OCI-LY3 (cell line): Measurements from ENCODE around the gene PLP1.

Experiments used
- H2AFZ ChIP-seq: fragments of 200-600, 300-600 bp; shearing (Covaris generic); 2 replicates; pipeline ENCODE4 v1.6.0; 2014; ENCODE audit warnings: antibody characterized with exemption, low read depth, low read length
- H3K27ac ChIP-seq: fragments of 200-600, 300-600 bp; sonication (generic); 2 replicates; pipeline ENCODE4 v1.5.1; 2014; ENCODE audit warnings: mild to moderate bottlenecking, low read length, moderate library complexity, mixed read lengths
- H3K27me3 ChIP-seq: fragments of 200-600, 300-600 bp; sonication (generic); 2 replicates; pipeline ENCODE4 v1.6.1; 2014; ENCODE audit warnings: low read depth, low read length, mixed read lengths
- H3K36me3 ChIP-seq: fragments of 200-600, 300-600 bp; sonication (generic); replicated peaks from 2 replicates; pipeline ENCODE3; 2014; ENCODE audit warnings: low read depth, low read length, mixed read lengths
- H3K4me1 ChIP-seq: fragments of 300-600, 200-600 bp; sonication (generic); 2 replicates; pipeline ENCODE4 v1.6.1; 2014; ENCODE audit warnings: low read length, mixed read lengths
- H3K4me2 ChIP-seq: fragments of 200-600, 300-600 bp; sonication (generic); 2 replicates; pipeline ENCODE4 v1.6.1; 2014; ENCODE audit warnings: low read length, mixed read lengths
- H3K4me3 ChIP-seq: fragments of 300-600, 200-600 bp; sonication (generic); 2 replicates; pipeline ENCODE4 v1.5.1; 2014; ENCODE audit warnings: antibody characterized with exemption, mild to moderate bottlenecking, low read length, moderate library complexity
- H3K79me2 ChIP-seq: fragments of 300-600, 200-600 bp; shearing (Covaris generic); 2 replicates; pipeline ENCODE4 v1.6.1; 2014; ENCODE audit warnings: mild to moderate bottlenecking, low read length, mixed read lengths
- H3K9ac ChIP-seq: fragments of 300-600, 200-600 bp; shearing (Covaris generic); 2 replicates; pipeline ENCODE4 v1.6.0; 2014; ENCODE audit warnings: mild to moderate bottlenecking, low read length, moderate library complexity
- H3K9me3 ChIP-seq: fragments of 200-600, 300-600 bp; shearing (Covaris generic); 2 replicates; pipeline ENCODE4 v1.6.1; 2014; ENCODE audit warnings: low read length, mixed read lengths; ENCODE audit not compliant: insufficient read depth
- H4K20me1 ChIP-seq: fragments of 200-600, 300-600 bp; sonication (generic); 2 replicates; pipeline ENCODE4 v1.6.1; 2016; ENCODE audit warnings: low read length, mixed read lengths; ENCODE audit not compliant: insufficient read depth
- EZH2phosphoT487 ChIP-seq: fragments of 200-600 bp; shearing (Covaris generic); IDR thresholded peaks from 2 replicates; pipeline ENCODE4 v1.6.1; 2018; ENCODE audit warnings: antibody characterized with exemption, mixed run types, low read depth
- TF ChIP-seq, protein P1 (sequence below): fragments of 200-600, 300-600 bp; sonication (generic); IDR thresholded peaks from 2 replicates; pipeline ENCODE4 v1.5.1; 2014; ENCODE audit warnings: antibody characterized with exemption, low read length, low read depth

The PLP1 gene

DNA sequence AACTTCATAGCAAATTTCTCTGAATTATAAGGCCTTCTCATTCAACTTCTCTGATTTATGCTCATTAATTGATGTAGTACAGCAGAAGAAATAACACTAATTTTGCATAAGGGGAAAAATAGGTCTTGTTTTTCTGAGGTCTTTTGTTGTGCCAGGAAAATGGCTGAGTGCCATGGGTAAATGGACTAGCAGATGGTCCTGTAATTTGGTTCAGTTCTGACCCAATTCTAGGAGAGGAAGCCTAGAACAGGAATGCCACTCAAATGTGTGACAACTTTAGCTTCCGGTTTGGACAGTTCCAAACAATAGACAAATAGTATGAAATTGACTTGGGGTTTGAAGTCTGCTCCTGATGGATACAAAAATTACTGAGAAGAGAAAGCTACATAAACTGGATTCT, 49.2 kb downstream of the PLP1 start:
- H3K4me3 ChIP-seq = no peak overlapping the region
- no peak overlapping the region for H3K4me2 ChIP-seq
- no peaks in the 10 kb centered on the region for H3K27me3 ChIP-seq
- H3K36me3 ChIP-seq = no peaks in the 10 kb centered on the region
- no peak overlapping the region for H3K9ac ChIP-seq
- H4K20me1 ChIP-seq = no peaks in the 10 kb centered on the region
- no peak overlapping the region for H2AFZ ChIP-seq
- TF ChIP-seq EZH2phosphoT487 = no peak
- H3K79me2 ChIP-seq = no peaks in the 10 kb centered on the region
- H3K27ac ChIP-seq = no peak overlapping the region
- H3K9me3 ChIP-seq = no peaks in the 10 kb centered on the region
- H3K4me1 ChIP-seq = no peaks in the 10 kb centered on the region

DNA sequence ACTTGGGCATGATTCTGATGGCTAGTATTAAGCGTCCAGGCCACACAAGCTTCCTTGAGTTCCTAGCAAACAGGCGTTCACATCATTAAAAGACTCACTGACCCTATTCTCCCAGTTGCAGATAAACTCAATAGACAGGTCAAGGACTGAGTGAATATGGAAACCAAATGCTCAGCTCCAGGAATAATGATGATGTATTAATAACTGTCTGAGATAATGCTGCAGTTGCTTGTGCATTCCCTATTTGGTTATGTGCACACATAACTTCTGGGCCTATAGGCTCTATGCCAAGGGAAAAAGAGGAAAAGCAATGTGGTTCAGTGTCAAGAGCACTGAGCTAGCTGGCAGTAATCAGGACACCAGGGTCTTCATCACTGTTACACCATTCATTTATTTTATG, 51.9 kb downstream of the PLP1 start:
- H3K4me1 ChIP-seq = peaks cover 8% of the 10 kb centered on the region; the same call in 1 of the 2 replicates
- H3K9ac ChIP-seq = no peak overlapping the region
- no peak overlapping the region for H3K27ac ChIP-seq
- no peaks in the 10 kb centered on the region for H3K9me3 ChIP-seq
- TF ChIP-seq EZH2phosphoT487 = no peak
- TF ChIP-seq, protein P1, sequence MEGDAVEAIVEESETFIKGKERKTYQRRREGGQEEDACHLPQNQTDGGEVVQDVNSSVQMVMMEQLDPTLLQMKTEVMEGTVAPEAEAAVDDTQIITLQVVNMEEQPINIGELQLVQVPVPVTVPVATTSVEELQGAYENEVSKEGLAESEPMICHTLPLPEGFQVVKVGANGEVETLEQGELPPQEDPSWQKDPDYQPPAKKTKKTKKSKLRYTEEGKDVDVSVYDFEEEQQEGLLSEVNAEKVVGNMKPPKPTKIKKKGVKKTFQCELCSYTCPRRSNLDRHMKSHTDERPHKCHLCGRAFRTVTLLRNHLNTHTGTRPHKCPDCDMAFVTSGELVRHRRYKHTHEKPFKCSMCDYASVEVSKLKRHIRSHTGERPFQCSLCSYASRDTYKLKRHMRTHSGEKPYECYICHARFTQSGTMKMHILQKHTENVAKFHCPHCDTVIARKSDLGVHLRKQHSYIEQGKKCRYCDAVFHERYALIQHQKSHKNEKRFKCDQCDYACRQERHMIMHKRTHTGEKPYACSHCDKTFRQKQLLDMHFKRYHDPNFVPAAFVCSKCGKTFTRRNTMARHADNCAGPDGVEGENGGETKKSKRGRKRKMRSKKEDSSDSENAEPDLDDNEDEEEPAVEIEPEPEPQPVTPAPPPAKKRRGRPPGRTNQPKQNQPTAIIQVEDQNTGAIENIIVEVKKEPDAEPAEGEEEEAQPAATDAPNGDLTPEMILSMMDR = no peak
- H2AFZ ChIP-seq = no peak overlapping the region
- no peak overlapping the region for H3K4me3 ChIP-seq
- H3K36me3 ChIP-seq = no peaks in the 10 kb centered on the region
- H4K20me1 ChIP-seq = no peaks in the 10 kb centered on the region
- no peaks in the 10 kb centered on the region for H3K79me2 ChIP-seq
- H3K4me2 ChIP-seq = no peak overlapping the region
- no peaks in the 10 kb centered on the region for H3K27me3 ChIP-seq

DNA sequence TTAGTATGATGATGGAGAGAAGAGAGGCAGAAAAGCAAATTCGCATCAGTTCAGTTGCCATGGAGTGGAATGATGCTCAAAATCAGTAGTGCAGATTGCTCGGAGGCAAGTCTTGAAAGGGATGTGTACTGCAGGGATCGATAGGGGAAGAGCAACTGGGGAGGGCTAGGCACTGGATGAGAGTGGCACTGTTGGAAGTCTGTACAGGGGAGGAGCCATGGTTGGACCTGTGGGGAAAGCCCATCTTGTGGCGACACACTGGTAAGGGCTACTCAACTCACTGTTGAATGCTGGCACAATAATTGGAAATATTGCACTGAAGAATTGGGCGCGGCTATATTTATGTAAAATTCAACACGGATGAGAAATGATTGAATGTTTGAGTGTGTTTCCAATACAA, 54.2 kb downstream of the PLP1 start:
- Histone ChIP-seq H3K27me3 (no peaks in the 10 kb centered on the region), H3K4me3 (no peak overlapping the region), H3K4me2 (peak overlapping the region; percentile 94; the same call in 1 of the 2 replicates), H3K9ac (no peak overlapping the region), H3K36me3 (no peaks in the 10 kb centered on the region), H4K20me1 (no peaks in the 10 kb centered on the region), H3K79me2 (no peaks in the 10 kb centered on the region), H2AFZ (no peak overlapping the region), H3K27ac (no peak overlapping the region), H3K4me1 (peaks cover 8% of the 10 kb centered on the region; the same call in 1 of the 2 replicates), H3K9me3 (no peaks in the 10 kb centered on the region)
- TF ChIP-seq, protein P1 = no peak
- TF ChIP-seq EZH2phosphoT487 = no peak

DNA sequence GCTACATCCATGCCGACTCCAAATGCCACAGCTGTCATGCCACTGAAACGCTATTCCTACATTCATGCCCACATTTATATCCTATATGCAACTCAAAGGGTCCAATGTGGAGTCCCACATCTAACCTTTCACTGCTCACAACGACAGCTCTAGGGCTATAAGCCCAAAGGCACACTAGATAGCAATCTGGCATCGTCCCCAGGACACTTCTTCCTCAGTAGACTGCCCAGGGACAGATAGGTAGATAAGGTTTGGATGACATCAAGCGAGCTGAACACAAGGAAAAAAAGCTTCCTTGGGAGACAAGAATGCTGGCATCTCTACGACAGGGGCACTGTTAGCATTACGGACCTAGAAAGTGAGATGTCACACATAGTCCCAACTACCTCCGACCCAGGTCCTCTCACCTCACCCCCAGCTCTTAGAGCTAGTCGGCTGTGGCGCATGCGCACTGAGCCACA, 54.7 kb downstream of the PLP1 start:
- H3K4me2 ChIP-seq = peak overlapping the region; percentile 94
- H4K20me1 ChIP-seq = no peaks in the 10 kb centered on the region
- peak overlapping the region; percentile 71 for H3K9ac ChIP-seq
- H3K9me3 ChIP-seq = no peaks in the 10 kb centered on the region
- H2AFZ ChIP-seq = peak overlapping the region; percentile 94
- H3K79me2 ChIP-seq = no peaks in the 10 kb centered on the region
- TF ChIP-seq, protein P1 = no peak
- TF ChIP-seq EZH2phosphoT487 = no peak
- H3K27me3 ChIP-seq = no peaks in the 10 kb centered on the region
- peaks cover 8% of the 10 kb centered on the region; the same call in 1 of the 2 replicates for H3K4me1 ChIP-seq
- H3K4me3 ChIP-seq = peak overlapping the region; percentile 89
- H3K27ac ChIP-seq = no peak overlapping the region
- no peaks in the 10 kb centered on the region for H3K36me3 ChIP-seq
